GM23248 (cell line): ENCODE measurements around the gene TMEM164. TPM values are rescaled to one million over a fixed set of nuclear protein-coding genes. Genes with fewer than 3 reads are reported as not detected.
A peak's percentile ranks its signal among the peaks of the same experiment; 100 is the strongest.

ENCODE experiments used
- DNase-seq: peaks from one replicate; pipeline ENCODE4 v3.0.0-alpha.2; 2015
- H2AFZ ChIP-seq: fragments of 200-600 bp; sonication (generic); 2 replicates; pipeline ENCODE4 v1.6.1; 2016; ENCODE audit warnings: antibody characterized with exemption
- H3F3A ChIP-seq: fragments of 200-600 bp; sonication (generic); 2 replicates; pipeline ENCODE4 v1.6.1; 2016; ENCODE audit warnings: mild to moderate bottlenecking, antibody characterized with exemption, mixed run types; ENCODE audit not compliant: insufficient read depth
- H3K27ac ChIP-seq: fragments of 200-600 bp; sonication (generic); 2 replicates; pipeline ENCODE4 v1.5.1; 2016; ENCODE audit warnings: mild to moderate bottlenecking
- H3K27me3 ChIP-seq: fragments of 200-600 bp; sonication (generic); replicated peaks from 2 replicates; pipeline ENCODE4 v1.6.1; 2016; ENCODE audit warnings: mild to moderate bottlenecking; ENCODE audit not compliant: insufficient read depth
- H3K36me3 ChIP-seq: fragments of 200-600 bp; sonication (generic); 2 replicates; pipeline ENCODE4 v1.6.1; 2016; ENCODE audit warnings: low read depth, mild to moderate bottlenecking
- H3K4me1 ChIP-seq: fragments of 200-600 bp; sonication (generic); 2 replicates; pipeline ENCODE4 v1.6.1; 2016; ENCODE audit warnings: mild to moderate bottlenecking; ENCODE audit not compliant: insufficient read depth
- H3K4me2 ChIP-seq: fragments of 200-600 bp; sonication (generic); one replicate; pipeline ENCODE4 v1.6.1; 2016; ENCODE audit warnings: mild to moderate bottlenecking; ENCODE audit not compliant: unreplicated experiment
- H3K4me3 ChIP-seq: fragments of 200-600 bp; sonication (generic); 2 replicates; pipeline ENCODE4 v1.5.1; 2016; ENCODE audit warnings: mild to moderate bottlenecking
- H3K79me2 ChIP-seq: fragments of 200-600 bp; sonication (generic); 2 replicates; pipeline ENCODE4 v1.6.1; 2016; ENCODE audit warnings: mild to moderate bottlenecking; ENCODE audit not compliant: insufficient read depth
- H3K9ac ChIP-seq: fragments of 200-600 bp; sonication (generic); 2 replicates; pipeline ENCODE4 v1.6.1; 2016; ENCODE audit warnings: mild to moderate bottlenecking
- H3K9me2 ChIP-seq: fragments of 200-600 bp; sonication (generic); 2 replicates; pipeline ENCODE4 v1.6.1; 2016; ENCODE audit warnings: mixed run types, mild to moderate bottlenecking, moderate library complexity; ENCODE audit not compliant: insufficient read depth
- H3K9me3 ChIP-seq: fragments of 200-600 bp; sonication (generic); one replicate; pipeline ENCODE4 v1.6.1; 2017; ENCODE audit warnings: low read depth
- H4K20me1 ChIP-seq: fragments of 200-600 bp; sonication (generic); 2 replicates; pipeline ENCODE4 v1.6.0; 2016; ENCODE audit not compliant: insufficient read depth
- EZH2 ChIP-seq: fragments of 200-600 bp; sonication (generic); IDR thresholded peaks from 2 replicates; pipeline ENCODE4 v1.6.1; 2018; ENCODE audit warnings: antibody characterized with exemption, mild to moderate bottlenecking; ENCODE audit not compliant: insufficient read depth, poor library complexity, severe bottlenecking
- EZH2phosphoT487 ChIP-seq: fragments of 200-600 bp; sonication (generic); IDR thresholded peaks from 2 replicates; pipeline ENCODE4 v1.6.1; 2018; ENCODE audit warnings: antibody characterized with exemption, moderate library complexity, mild to moderate bottlenecking, low read depth; ENCODE audit not compliant: insufficient read depth
- WGBS, 2 experiments: methylation state at CpG; one replicate each; pipeline ENCODE4 v1.1.6; 2015 to 2017; ENCODE audit warnings: low lambda C conversion rate in 2 of 2, low coverage in 1 of 2; ENCODE audit errors: missing lambda C conversion rate in 2 of 2; 5-methylcytosine and 5-hydroxymethylcytosine counted together
- in situ Hi-C: fragments of 300-500 bp; cut with MboI; formaldehyde crosslinking; loops from 2 replicates; pipeline ENCODE4 v1.15.0; 2020
- polyA plus RNA-seq: library from polyadenylated mRNA; unstranded; fragments of >200 nt; fragmentation: Nextera tagmentation; extraction: Ambion mirVana; gene quantifications from 2 replicates; pipeline ENCODE4 v1.2.1, GENCODE V29; 2016
- total RNA-seq: library from RNA; depleted of rRNA; stranded (reverse); fragments of >200 nt; shearing (Covaris generic); gene quantifications from 2 replicates; pipeline ENCODE4 v1.2.3, GENCODE V29; 2014; rRNA removed

TMEM164 gene
- total RNA-seq (4.4 and 9.1 TPM in 2 replicates), polyA plus RNA-seq (1.1 and 1.4 TPM in 2 replicates)

GRCh38 chrX:110002300-110003166 is at the start of gene TMEM164:
Gene TMEM164 (plus strand): TSS chrX:110003114. CDS start chrX:110003775, 661 bp downstream.
- TF ChIP-seq EZH2 (no peak), EZH2phosphoT487 (no peak)
- peak within 1 kb of the TSS; percentile 71 for H3K9ac ChIP-seq
- H3F3A ChIP-seq, result no peaks in the 10 kb centered on the region
- H3K4me2 ChIP-seq, result peak within 1 kb of the TSS; percentile 88
- H4K20me1 ChIP-seq, result no peaks in the 10 kb centered on the region
- H3K9me3 ChIP-seq, result no peaks in the 10 kb centered on the region
- H3K27me3 ChIP-seq, result no peaks in the 10 kb centered on the region
- H3K4me1 ChIP-seq, result 0 out of 2 replicates have a peak, but pooled peaks cover 7% of the 10 kb centered on the region
- peak within 1 kb of the TSS; percentile 59 for H2AFZ ChIP-seq
- no peaks in the 10 kb centered on the region for H3K36me3 ChIP-seq
- H3K4me3 ChIP-seq, result peak within 1 kb of the TSS; percentile 74
- peak; percentile 85 for DNase-seq
- no peaks in the 10 kb centered on the region for H3K79me2 ChIP-seq
- WGBS, 2 experiments, result 0 to 1% methylated on average over 4 to 50 of the region's 83 CpGs
- no peaks in the 10 kb centered on the region for H3K9me2 ChIP-seq
- in situ Hi-C loops, result no loop called here
- H3K27ac ChIP-seq, result peak within 1 kb of the TSS; percentile 25

- DNase-seq, result peak; percentile 64
- H3K4me2 ChIP-seq, result peak overlapping the region; percentile 2
These were observed 48.6 kb upstream of the TMEM164 start for GRCh38 chrX:109954333-109954732.

GRCh38 chrX:109954955-109955354 is 48.0 kb upstream of the TMEM164 start:
- in situ Hi-C loops, result no loop called here
- Histone ChIP-seq H3K4me1 (peaks cover 14% of the 10 kb centered on the region; the same call in 1 of the 2 replicates), H3K4me2 (no peak overlapping the region), H3F3A (no peaks in the 10 kb centered on the region), H3K27me3 (no peaks in the 10 kb centered on the region), H4K20me1 (no peaks in the 10 kb centered on the region), H3K4me3 (no peak overlapping the region), H3K36me3 (no peaks in the 10 kb centered on the region), H2AFZ (no peak overlapping the region), H3K9me2 (no peaks in the 10 kb centered on the region), H3K9ac (no peak overlapping the region), H3K79me2 (no peaks in the 10 kb centered on the region), H3K9me3 (no peaks in the 10 kb centered on the region), H3K27ac (0 out of 2 replicates have a peak overlapping the region, but pooled peaks have one; percentile 12)
- TF ChIP-seq EZH2, result no peak
- TF ChIP-seq EZH2phosphoT487, result no peak
- DNase-seq, result peak; percentile 14
- WGBS, 2 experiments, result 78 to 80% methylated on average over 1 of the region's 1 CpG

More at GRCh38 chrX:109954333-109954732, 48.6 kb upstream of the TMEM164 start:
- H3K4me1 ChIP-seq, result peaks cover 14% of the 10 kb centered on the region; the same call in 1 of the 2 replicates
- H3K27me3 ChIP-seq, result no peaks in the 10 kb centered on the region
- no peaks in the 10 kb centered on the region for H4K20me1 ChIP-seq
- no peaks in the 10 kb centered on the region for H3K79me2 ChIP-seq
- H3K4me3 ChIP-seq, result no peak overlapping the region
- TF ChIP-seq EZH2 (no peak), EZH2phosphoT487 (no peak)
- no peaks in the 10 kb centered on the region for H3F3A ChIP-seq
- H3K27ac ChIP-seq, result 0 out of 2 replicates have a peak overlapping the region, but pooled peaks have one; percentile 12
- no peak overlapping the region for H2AFZ ChIP-seq
- in situ Hi-C loops, result no loop called here
- no peaks in the 10 kb centered on the region for H3K9me2 ChIP-seq
- no peak overlapping the region for H3K9ac ChIP-seq
- no peaks in the 10 kb centered on the region for H3K36me3 ChIP-seq
- 29 to 30% methylated on average over 2 of the region's 2 CpGs for whole genome bisulfite sequencing, 2 experiments
- no peaks in the 10 kb centered on the region for H3K9me3 ChIP-seq

- no peak overlapping the region for H3K9ac ChIP-seq
- H3K9me2 ChIP-seq, result no peaks in the 10 kb centered on the region
- in situ Hi-C loops, result no loop called here
- H3F3A ChIP-seq, result no peaks in the 10 kb centered on the region
- no peaks in the 10 kb centered on the region for H3K9me3 ChIP-seq
- H3K79me2 ChIP-seq, result no peaks in the 10 kb centered on the region
- H2AFZ ChIP-seq, result no peak overlapping the region
- no peak overlapping the region for H3K4me2 ChIP-seq
- no peaks in the 10 kb centered on the region for H3K36me3 ChIP-seq
- TF ChIP-seq EZH2, result no peak
- TF ChIP-seq EZH2phosphoT487, result no peak
- no peak overlapping the region for H3K4me3 ChIP-seq
- peaks cover 14% of the 10 kb centered on the region; the same call in 1 of the 2 replicates for H3K4me1 ChIP-seq
- no peaks in the 10 kb centered on the region for H4K20me1 ChIP-seq
- no peaks in the 10 kb centered on the region for H3K27me3 ChIP-seq
- H3K27ac ChIP-seq, result no peak overlapping the region
- DNase-seq, result no peak
These were observed 44.6 kb upstream of the TMEM164 start for GRCh38 chrX:109958266-109958665.
